GM23338 (cell line): ENCODE data around the gene PRPF39. TPM values are rescaled to one million over a fixed set of nuclear protein-coding genes. Genes with fewer than 3 reads are reported as not detected.
A peak's percentile ranks its signal among the peaks of the same experiment; 100 is the strongest.

Experiments used
- ATAC-seq: fragments of 200-7000 bp; cut with Tn5 transposase; 3 replicates; pipeline ENCODE4 v1.9.1; 2020
- DNase-seq: peaks from one replicate; pipeline ENCODE4 v3.0.0-alpha.2; 2015; ENCODE audit warnings: low spot score
- H2AFZ ChIP-seq: fragments of 200-600 bp; sonication (generic); 2 replicates; pipeline ENCODE4 v1.8.0; 2016; ENCODE audit warnings: antibody characterized with exemption, mild to moderate bottlenecking, moderate library complexity
- H3F3A ChIP-seq: fragments of 200-600 bp; sonication (generic); replicated peaks from 2 replicates; pipeline ENCODE4 v1.8.0; 2017; ENCODE audit warnings: antibody characterized with exemption, mixed run types, low read depth
- H3K27ac ChIP-seq: fragments of 200-600 bp; sonication (generic); 2 replicates; pipeline ENCODE4 v1.6.1; 2016; ENCODE audit warnings: low read depth
- H3K27me3 ChIP-seq: fragments of 200-600 bp; sonication (generic); 2 replicates; pipeline ENCODE4 v1.8.0; 2016; ENCODE audit warnings: mild to moderate bottlenecking, mixed run types, moderate library complexity; ENCODE audit not compliant: insufficient read depth
- H3K36me3 ChIP-seq: fragments of 200-600 bp; sonication (generic); 2 replicates; pipeline ENCODE4 v1.8.0; 2016; ENCODE audit warnings: mild to moderate bottlenecking; ENCODE audit not compliant: insufficient read depth
- H3K4me1 ChIP-seq: fragments of 200-600 bp; sonication (generic); 2 replicates; pipeline ENCODE4 v1.8.0; 2016; ENCODE audit warnings: mild to moderate bottlenecking, moderate library complexity; ENCODE audit not compliant: insufficient read depth
- H3K4me2 ChIP-seq: fragments of 200-600 bp; sonication (generic); 2 replicates; pipeline ENCODE4 v1.7.1; 2017; ENCODE audit warnings: mixed run types
- H3K4me3 ChIP-seq: fragments of 200-600 bp; sonication (generic); 2 replicates; pipeline ENCODE4 v1.6.1; 2016; ENCODE audit warnings: mixed run types
- H3K79me2 ChIP-seq: fragments of 200-600 bp; sonication (generic); replicated peaks from 2 replicates; pipeline ENCODE4 v1.8.0; 2017; ENCODE audit warnings: mild to moderate bottlenecking; ENCODE audit not compliant: insufficient read depth
- H3K9me2 ChIP-seq: fragments of 200-600 bp; sonication (generic); 2 replicates; pipeline ENCODE4 v1.8.0; 2017; ENCODE audit not compliant: insufficient read depth
- H4K20me1 ChIP-seq: fragments of 200-600 bp; sonication (generic); replicated peaks from 2 replicates; pipeline ENCODE4 v1.8.0; 2017; ENCODE audit warnings: mild to moderate bottlenecking; ENCODE audit not compliant: insufficient read depth
- H3K27ac Mint-ChIP-seq: 2 replicates; pipeline ENCODE4 v1.8.0; 2020; ENCODE audit warnings: inconsistent platforms, mild to moderate bottlenecking, moderate library complexity, mixed read lengths
- H3K27me3 Mint-ChIP-seq: 3 replicates; pipeline ENCODE4 v1.8.0; 2022; ENCODE audit warnings: low read depth, mild to moderate bottlenecking, moderate library complexity, mixed read lengths, inconsistent platforms; ENCODE audit not compliant: insufficient read depth, poor library complexity
- H3K36me3 Mint-ChIP-seq: 3 replicates; pipeline ENCODE4 v1.8.0; 2021; ENCODE audit warnings: low read depth, mild to moderate bottlenecking, inconsistent platforms, moderate library complexity, mixed read lengths
- H3K4me1 Mint-ChIP-seq: 3 replicates; pipeline ENCODE4 v1.8.0; 2020; ENCODE audit warnings: mild to moderate bottlenecking, inconsistent platforms, mixed read lengths
- H3K4me3 Mint-ChIP-seq: 3 replicates; pipeline ENCODE4 v1.8.0; 2021; ENCODE audit warnings: moderate library complexity, mild to moderate bottlenecking, inconsistent platforms, mixed read lengths
- H3K9me3 Mint-ChIP-seq: 3 replicates; pipeline ENCODE4 v1.8.0; 2020; ENCODE audit warnings: moderate library complexity, mild to moderate bottlenecking, inconsistent platforms, mixed read lengths
- CREB1 ChIP-seq: fragments of 250-450 bp; sonication (Bioruptor Pico); IDR thresholded peaks from 2 replicates; pipeline ENCODE4 v1.5.0; 2020; ENCODE audit warnings: low read depth, mild to moderate bottlenecking, moderate library complexity
- CTCF ChIP-seq, 2 experiments: fragments of 200-600 bp in 1 of 2; sonication (generic) in 1 of 2; conservative IDR thresholded peaks; 2 replicates each; pipeline versions ENCODE4 v1.5.1 to v1.6.1; 2016 to 2017; ENCODE audit warnings: antibody characterized with exemption in 2 of 2, low read depth in 2 of 2, mild to moderate bottlenecking in 2 of 2, moderate library complexity in 1 of 2
- ETS1 ChIP-seq: IDR thresholded peaks from 2 replicates; pipeline ENCODE4 v1.6.1; 2016; ENCODE audit warnings: antibody characterized with exemption
- EZH2phosphoT487 ChIP-seq: fragments of 200-600 bp; sonication (generic); IDR thresholded peaks from one replicate; pipeline ENCODE4 v1.8.1; 2018; ENCODE audit warnings: antibody characterized with exemption; ENCODE audit not compliant: unreplicated experiment
- JUNB ChIP-seq: IDR thresholded peaks from one replicate; pipeline ENCODE4 v1.6.1; 2016; ENCODE audit warnings: antibody characterized with exemption; ENCODE audit not compliant: unreplicated experiment
- NANOG ChIP-seq: IDR thresholded peaks from 2 replicates; pipeline ENCODE4 v1.6.1; 2016; ENCODE audit warnings: antibody characterized with exemption, borderline replicate concordance
- POLR2AphosphoS5 ChIP-seq: IDR thresholded peaks from 2 replicates; pipeline ENCODE4 v1.6.1; 2016; ENCODE audit warnings: antibody characterized with exemption, low read depth
- REST ChIP-seq: IDR thresholded peaks from one replicate; pipeline ENCODE4 v1.6.1; 2018; ENCODE audit warnings: antibody characterized with exemption; ENCODE audit not compliant: unreplicated experiment
- STAT1 ChIP-seq: IDR thresholded peaks from one replicate; pipeline ENCODE4 v1.6.1; 2016; ENCODE audit warnings: antibody characterized with exemption; ENCODE audit not compliant: unreplicated experiment
- ZNF114 ChIP-seq: fragments of 250-450 bp; sonication (Bioruptor Pico); IDR thresholded peaks from 2 replicates; pipeline ENCODE4 v1.5.0; 2020; ENCODE audit warnings: mild to moderate bottlenecking, moderate library complexity
- ZNF331 ChIP-seq: fragments of 250-450 bp; sonication (Bioruptor Pico); IDR thresholded peaks from 2 replicates; pipeline ENCODE4 v1.5.0; 2020; ENCODE audit warnings: low read depth, mild to moderate bottlenecking, moderate library complexity
- ZNF462 ChIP-seq: fragments of 250-450 bp; sonication (Bioruptor Pico); IDR thresholded peaks from 2 replicates; pipeline ENCODE4 v1.5.0; 2020; ENCODE audit warnings: mild to moderate bottlenecking, moderate library complexity
- polyA plus RNA-seq: library from polyadenylated mRNA; unstranded; fragments of >200 nt; fragmentation: Nextera tagmentation; extraction: Ambion mirVana; gene quantifications from 2 replicates; pipeline ENCODE4 v1.2.1, GENCODE V29; 2016
- total RNA-seq: library from RNA; depleted of rRNA; stranded (reverse); fragments of >200 nt; shearing (Covaris generic); gene quantifications from 2 replicates; pipeline ENCODE4 v1.2.3, GENCODE V29; 2014

Gene PRPF39
- total and polyA plus RNA-seq, 2 experiments from 2014 or later, result 30.7 to 56.9 TPM

GRCh38 chr14:45150386-45150890 lies 66.5 kb downstream of the PRPF39 start:
- ATAC-seq, result no peak; the same call in 2 of the 3 replicates
- Histone ChIP-seq H3K27ac (no peak overlapping the region), H3F3A (no peaks in the 10 kb centered on the region), H3K79me2 (0 out of 2 replicates have a peak, but pooled peaks cover 13% of the 10 kb centered on the region), H3K4me3 (no peak overlapping the region), H2AFZ (no peak overlapping the region), H3K36me3 (no peaks in the 10 kb centered on the region), H3K4me2 (no peak overlapping the region), H3K9me2 (no peaks in the 10 kb centered on the region), H3K27me3 (no peaks in the 10 kb centered on the region), H3K4me1 (peaks cover 9% of the 10 kb centered on the region; the same call in 1 of the 2 replicates), H4K20me1 (no peaks in the 10 kb centered on the region)
- DNase-seq, result peak; percentile 33
- Mint-ChIP-seq H3K36me3 (peaks cover 10% of the 10 kb centered on the region; the same call in 2 of the 3 replicates), H3K4me3 (no peak overlapping the region), H3K27me3 (no peaks in the 10 kb centered on the region), H3K27ac (peak overlapping the region; percentile 68), H3K9me3 (no peaks in the 10 kb centered on the region), H3K4me1 (peaks cover 10% of the 10 kb centered on the region)
- TF ChIP-seq ETS1 (no peak), ZNF114 (CRISPR knock-in tag) (no peak), ZNF462 (no peak), NANOG (no peak), JUNB (no peak), EZH2phosphoT487 (no peak), POLR2AphosphoS5 (no peak), CTCF (conservative IDR thresholded peaks at IDR 0.05; ENCODE audit: low read depth in 2 of 2) (no peak), STAT1 (no peak), ZNF331 (CRISPR knock-in tag) (no peak), CREB1 (no peak), REST (no peak)
